Prostate gland (tissue), 2 donors: ENCODE data around the gene ESAM.

Experiments used
- CTCF ChIP-seq, 4 experiments: fragments of 200-600 bp in 2 of 4; fragments of 450-650 bp in 2 of 4; sonication (generic) in 2 of 4; IDR thresholded peaks; 1 replicate in 3 of 4; 2 replicates in 1 of 4; pipeline ENCODE4 v1.5.1; 2016 to 2019; ENCODE audit warnings: antibody characterized with exemption in 4 of 4, mild to moderate bottlenecking in 2 of 4, moderate library complexity in 2 of 4
- POLR2A ChIP-seq: fragments of 450-650 bp; IDR thresholded peaks from one replicate; pipeline ENCODE4 v1.6.1; 2016; ENCODE audit warnings: antibody characterized with exemption, mild to moderate bottlenecking

GRCh38 chr11:124759266-124760204, 2.6 kb downstream of the ESAM start:
- TF ChIP-seq POLR2A (no peak), CTCF (IDR thresholded peaks at IDR 0.05) (no peak)
